22Rv1 (cell line): ENCODE results near the gene CMSS1.

Experiments
- ZFX ChIP-seq: fragments of 450-650 bp; IDR thresholded peaks from 2 replicates; pipeline ENCODE4 v1.6.1; 2017; ENCODE audit warnings: antibody characterized with exemption, borderline replicate concordance
- TF ChIP-seq, protein P1 (sequence below): fragments of 450-650 bp; IDR thresholded peaks from 2 replicates; pipeline ENCODE4 v1.5.1; 2017; ENCODE audit warnings: mild to moderate bottlenecking

- TF ChIP-seq, protein P1, sequence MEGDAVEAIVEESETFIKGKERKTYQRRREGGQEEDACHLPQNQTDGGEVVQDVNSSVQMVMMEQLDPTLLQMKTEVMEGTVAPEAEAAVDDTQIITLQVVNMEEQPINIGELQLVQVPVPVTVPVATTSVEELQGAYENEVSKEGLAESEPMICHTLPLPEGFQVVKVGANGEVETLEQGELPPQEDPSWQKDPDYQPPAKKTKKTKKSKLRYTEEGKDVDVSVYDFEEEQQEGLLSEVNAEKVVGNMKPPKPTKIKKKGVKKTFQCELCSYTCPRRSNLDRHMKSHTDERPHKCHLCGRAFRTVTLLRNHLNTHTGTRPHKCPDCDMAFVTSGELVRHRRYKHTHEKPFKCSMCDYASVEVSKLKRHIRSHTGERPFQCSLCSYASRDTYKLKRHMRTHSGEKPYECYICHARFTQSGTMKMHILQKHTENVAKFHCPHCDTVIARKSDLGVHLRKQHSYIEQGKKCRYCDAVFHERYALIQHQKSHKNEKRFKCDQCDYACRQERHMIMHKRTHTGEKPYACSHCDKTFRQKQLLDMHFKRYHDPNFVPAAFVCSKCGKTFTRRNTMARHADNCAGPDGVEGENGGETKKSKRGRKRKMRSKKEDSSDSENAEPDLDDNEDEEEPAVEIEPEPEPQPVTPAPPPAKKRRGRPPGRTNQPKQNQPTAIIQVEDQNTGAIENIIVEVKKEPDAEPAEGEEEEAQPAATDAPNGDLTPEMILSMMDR, result no peak
- no peak for TF ChIP-seq ZFX
These were observed 45.9 kb downstream of the CMSS1 start for GRCh38 chr3:99863588-99863987.
